ENCODE measurements around the gene C16orf46.

C16orf46 gene

DNA sequence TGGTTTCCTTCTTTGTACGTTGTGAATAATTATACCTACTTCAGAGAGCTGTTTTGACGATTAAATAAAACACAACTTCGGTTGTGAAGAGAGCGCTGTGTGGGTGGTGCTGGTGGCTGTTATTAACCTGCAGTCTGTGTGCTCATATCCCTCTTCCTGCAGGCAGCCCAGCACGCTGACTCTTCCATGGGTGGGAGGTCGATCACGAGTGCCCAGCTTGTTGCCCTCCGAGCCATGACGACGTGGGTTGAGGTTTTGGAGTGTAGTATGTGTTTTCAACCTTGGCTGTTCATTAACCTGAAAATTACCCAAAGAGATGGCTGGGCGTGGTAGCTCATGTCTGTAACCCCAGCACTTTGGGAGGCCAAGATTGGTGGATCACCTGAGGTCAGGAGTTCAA lies 30.5 kb upstream of the C16orf46 start:
- CTCF ChIA-PET, result interaction anchor here (0.9 kb wide), 1 partner anchor 8 kb away, joined by 5 read pairs; no protein-coding TSS in a partner anchor
- no peak for DNase-seq (ENCODE audit: extremely low spot score)
- POLR2A ChIA-PET, result no interaction called here
- no peak for TF ChIP-seq CTCF (IDR thresholded peaks at IDR 0.05; ENCODE audit: control extremely low read depth, extremely low read depth, low read depth, missing control alignments)

- ChIA-PET CTCF (interaction anchor here (0.9 kb wide), 1 partner anchor 9 kb away, joined by 5 read pairs; no protein-coding TSS in a partner anchor), POLR2A (no interaction called here)
- DNase-seq (ENCODE audit: extremely low spot score), result no peak
- TF ChIP-seq CTCF (IDR thresholded peaks at IDR 0.05; ENCODE audit: control extremely low read depth, extremely low read depth, low read depth, missing control alignments), result no peak
Observed at GRCh38 chr16:81106826-81107503, 29.9 kb upstream of the C16orf46 start.

DNA sequence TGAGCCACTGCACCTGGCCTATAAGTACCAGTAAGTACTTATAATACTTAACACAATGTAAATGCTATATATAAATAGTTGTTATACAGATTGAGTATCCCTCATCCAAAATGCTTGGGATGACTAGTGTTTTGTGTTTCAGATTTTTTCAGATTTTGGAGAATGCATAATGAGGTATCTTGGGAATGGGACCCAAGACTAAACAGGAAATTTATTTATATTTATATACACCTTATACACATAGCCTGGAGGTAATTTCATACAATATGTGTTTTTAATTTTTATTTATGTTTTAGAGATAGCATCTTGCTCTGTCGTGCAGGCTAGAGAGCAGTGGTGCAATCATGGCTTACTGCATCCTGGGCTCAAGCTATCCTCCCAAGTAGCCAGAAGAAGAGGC lies 28.9 kb upstream of the C16orf46 start:
- no peak for DNase-seq (ENCODE audit: extremely low spot score)
- CTCF ChIA-PET, result no interaction called here
- no peak for TF ChIP-seq CTCF (IDR thresholded peaks at IDR 0.05; ENCODE audit: control extremely low read depth, extremely low read depth, low read depth, missing control alignments)
- POLR2A ChIA-PET, result no interaction called here

DNA sequence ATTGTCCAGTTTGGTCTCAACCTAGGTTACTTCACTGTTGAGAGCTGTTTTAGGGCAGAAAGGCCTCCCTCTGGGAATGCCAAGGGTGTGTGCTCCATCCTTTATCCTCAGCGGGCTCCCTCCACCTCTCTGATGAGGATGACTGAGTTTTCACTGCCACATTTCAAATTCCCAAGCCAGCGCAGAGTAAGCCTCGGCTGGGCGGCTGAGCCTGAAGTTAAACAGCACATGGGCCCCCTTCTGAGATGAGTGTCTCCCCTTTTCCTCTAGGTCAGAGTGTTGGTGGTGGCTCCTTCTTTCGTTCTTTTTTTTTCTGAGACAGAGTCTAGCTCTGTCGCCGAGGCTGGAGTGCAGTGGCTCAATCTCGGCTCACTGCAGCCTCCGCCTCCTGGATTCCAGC lies 24.7 kb upstream of the C16orf46 start:
- CTCF ChIA-PET, result no interaction called here
- DNase-seq (ENCODE audit: extremely low spot score), result no peak
- POLR2A ChIA-PET, result no interaction called here
- TF ChIP-seq CTCF (IDR thresholded peaks at IDR 0.05; ENCODE audit: control extremely low read depth, extremely low read depth, low read depth, missing control alignments), result no peak

- POLR2A ChIA-PET, result no interaction called here
- no peak for DNase-seq (ENCODE audit: extremely low spot score)
- CTCF ChIA-PET, result interaction anchor here (1.3 kb wide), 1 partner anchor 213 kb away, joined by 3 read pairs; no protein-coding TSS in a partner anchor
- no peak for TF ChIP-seq CTCF (IDR thresholded peaks at IDR 0.05; ENCODE audit: control extremely low read depth, extremely low read depth, low read depth, missing control alignments)
Observed at GRCh38 chr16:81099958-81100357, 22.9 kb upstream of the C16orf46 start.

DNA sequence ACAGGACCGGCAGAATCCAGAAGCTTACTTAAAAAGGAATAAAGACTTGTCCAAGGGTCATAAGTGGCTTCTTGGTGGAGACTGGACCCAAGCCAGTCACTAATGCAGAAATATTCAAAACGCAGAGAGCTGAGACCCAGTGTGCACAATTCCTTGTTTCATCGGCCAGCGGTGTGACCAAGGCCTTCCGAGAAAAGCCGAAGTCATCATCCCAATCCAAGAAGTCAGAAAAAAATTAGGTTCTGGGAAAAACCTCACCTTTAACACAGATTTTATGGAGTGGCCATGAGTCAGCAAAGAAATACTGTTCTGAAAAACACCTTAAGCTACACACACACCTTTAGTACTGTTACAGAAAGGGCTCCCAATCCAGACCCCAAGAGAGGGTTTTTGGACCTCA lies 20.2 kb upstream of the C16orf46 start:
- DNase-seq (ENCODE audit: extremely low spot score), result no peak
- ChIA-PET POLR2A (no interaction called here), CTCF (interaction anchor here (0.7 to 1.7 kb wide), 2 partner anchors 61 to 63 kb away, joined by 3 read pairs; partner anchors contain the start of gene ATMIN)
- no peak for TF ChIP-seq CTCF (IDR thresholded peaks at IDR 0.05; ENCODE audit: control extremely low read depth, extremely low read depth, low read depth, missing control alignments)

Data from GM10248 (cell line).